ENCODE measurements around the gene RAP2C.

The RAP2C gene

DNA sequence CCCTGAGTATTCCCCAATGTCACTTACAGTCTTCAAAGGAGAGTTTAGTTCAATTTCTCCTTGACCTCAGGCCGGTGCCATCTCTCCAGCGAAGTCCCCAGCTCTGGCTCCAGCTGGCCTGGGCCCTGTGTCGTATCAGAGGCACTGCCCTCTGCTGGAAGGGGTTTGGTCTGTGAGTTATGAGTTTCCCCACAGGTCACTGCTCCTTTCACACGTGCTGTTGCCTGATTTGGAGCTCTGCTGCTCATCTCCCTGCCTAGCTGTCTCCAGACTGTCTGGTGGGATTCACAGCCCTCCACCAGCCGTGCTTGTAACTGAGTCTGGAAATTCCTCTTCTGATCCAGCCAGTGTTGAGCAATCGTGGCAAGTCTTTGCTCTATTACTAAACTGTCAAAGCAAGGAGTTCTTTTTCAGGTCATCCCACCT is at the start of gene RAP2C:
Gene RAP2C, minus strand, starts transcription at position 105 of the 426 bp plus-strand sequence. CDS start 2,179 bp downstream, outside the sequence.
- DNase-seq: peak; percentile 73

DNA sequence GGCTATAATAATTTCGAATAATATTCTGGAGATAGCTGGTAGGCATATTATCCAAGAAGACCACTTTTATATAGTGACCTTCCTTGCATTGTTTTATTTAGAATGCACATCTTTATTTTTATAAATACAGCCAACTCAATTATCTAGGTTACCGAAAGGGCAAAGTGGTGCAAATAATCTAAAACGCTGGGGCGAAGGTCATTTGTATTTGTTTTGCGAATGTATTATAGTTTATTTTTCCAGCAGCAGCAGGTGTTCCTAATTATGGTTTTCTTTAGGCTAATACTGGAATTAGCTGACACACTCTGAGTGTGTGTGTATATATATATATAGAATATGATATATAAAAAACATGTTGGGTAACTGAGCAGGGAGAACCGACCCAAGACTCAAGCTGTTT is 48.1 kb upstream of the RAP2C start:
- no peak for DNase-seq

DNA sequence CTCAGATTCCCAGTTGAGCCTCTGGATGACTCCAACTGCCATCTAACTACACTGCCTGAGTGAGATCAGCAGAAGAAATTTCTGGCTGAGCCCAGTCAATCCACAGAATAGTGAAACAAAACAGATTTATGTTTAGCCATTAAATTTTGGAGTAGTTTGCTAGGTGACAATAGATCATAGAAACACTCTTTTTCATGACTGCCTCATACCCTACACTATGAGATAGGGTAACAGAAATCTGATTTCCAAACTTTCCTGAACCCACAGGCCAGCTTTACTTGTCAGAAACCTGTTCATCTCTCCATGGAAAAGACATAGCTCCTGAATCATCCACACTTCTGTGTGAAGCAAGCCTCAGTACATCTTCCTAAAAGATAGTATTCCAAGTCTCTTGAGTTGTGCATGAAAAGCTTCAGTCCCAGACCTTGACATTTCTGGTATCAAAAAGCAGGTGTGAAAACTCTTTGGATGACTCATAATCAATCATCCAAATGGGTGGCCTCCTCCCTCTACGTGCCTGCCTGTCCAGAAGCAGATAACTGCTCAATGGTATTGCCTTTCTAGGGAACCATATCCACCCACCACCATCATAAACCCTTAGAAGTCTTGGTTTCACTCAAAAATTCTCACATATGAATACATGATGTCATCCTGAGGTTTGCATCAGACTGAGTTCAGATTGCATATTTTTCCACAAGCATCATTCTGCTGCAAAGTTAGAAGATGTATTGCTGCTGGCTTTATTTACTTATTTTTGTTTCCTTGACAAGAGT is 47.5 kb upstream of the RAP2C start:
- DNase-seq: peak; percentile 26

DNA sequence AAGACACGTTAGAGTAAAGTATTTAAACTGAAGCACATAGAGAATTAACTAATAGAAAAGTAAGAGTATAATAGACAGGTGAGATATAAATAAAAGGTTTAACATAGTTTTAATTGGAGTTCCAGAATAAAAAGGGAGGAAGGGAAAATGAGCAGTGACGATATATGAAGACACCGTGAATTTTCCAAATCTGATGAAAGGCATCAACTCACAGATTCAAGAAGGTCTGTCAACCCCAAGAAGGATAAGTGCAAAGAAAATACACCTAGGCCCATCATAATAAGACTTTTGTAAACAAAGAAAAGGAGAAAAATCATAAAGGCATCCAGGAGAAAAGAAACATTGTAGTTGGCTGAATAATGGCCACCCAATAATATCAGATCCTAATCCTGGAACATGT is 43.9 kb upstream of the RAP2C start:
- no peak for DNase-seq

- no peak for DNase-seq
Measured at GRCh38 chrX:132258509-132258908, 39.3 kb upstream of the RAP2C start.

GRCh38 chrX:132257116-132257515 is 37.9 kb upstream of the RAP2C start:
- DNase-seq: no peak

- DNase-seq: no peak
Measured at GRCh38 chrX:132236121-132236520, 16.9 kb upstream of the RAP2C start.

- no peak for DNase-seq
Measured at GRCh38 chrX:132235488-132235887, 16.2 kb upstream of the RAP2C start.

GRCh38 chrX:132231587-132231986 is 12.3 kb upstream of the RAP2C start:
- no peak for DNase-seq

DNA sequence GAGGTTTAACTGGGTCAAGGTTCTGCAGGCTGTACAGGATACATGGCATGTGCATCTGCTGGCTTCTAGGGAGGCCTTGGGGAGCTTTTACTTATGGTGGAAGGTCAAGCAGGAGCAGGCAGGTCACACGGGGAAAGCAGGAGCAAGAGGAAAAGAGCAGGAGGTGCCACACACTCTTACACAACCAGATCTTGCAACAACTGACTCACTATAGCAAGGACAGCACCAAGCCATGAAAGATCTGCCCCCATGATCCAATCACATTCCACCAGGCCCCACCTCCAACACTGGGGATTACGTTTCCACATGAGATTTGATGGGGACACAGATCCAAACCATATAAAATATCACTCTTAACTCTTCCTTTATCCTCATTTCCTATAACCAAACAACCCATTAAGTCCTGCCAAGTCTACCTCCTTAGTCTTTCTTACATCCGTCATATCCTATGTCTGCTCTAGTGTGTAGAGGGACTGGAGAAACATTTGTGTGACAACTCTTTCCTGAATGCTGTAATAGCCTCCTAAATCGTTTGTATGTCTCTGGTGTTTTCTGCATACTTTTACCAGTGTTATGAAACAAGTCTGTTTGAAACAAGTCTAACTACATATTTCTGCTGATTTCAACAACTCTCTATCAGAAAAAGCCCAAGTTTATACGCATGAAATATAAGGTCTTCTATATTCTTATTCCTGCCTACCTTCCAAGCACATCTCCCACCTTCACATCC is 8.3 kb upstream of the RAP2C start:
- no peak for DNase-seq

- DNase-seq: no peak
Measured at GRCh38 chrX:132226169-132226568, 6.9 kb upstream of the RAP2C start.

- DNase-seq: peak; percentile 86
Measured at GRCh38 chrX:132218100-132218812, 991 bp downstream of the RAP2C start.

DNA sequence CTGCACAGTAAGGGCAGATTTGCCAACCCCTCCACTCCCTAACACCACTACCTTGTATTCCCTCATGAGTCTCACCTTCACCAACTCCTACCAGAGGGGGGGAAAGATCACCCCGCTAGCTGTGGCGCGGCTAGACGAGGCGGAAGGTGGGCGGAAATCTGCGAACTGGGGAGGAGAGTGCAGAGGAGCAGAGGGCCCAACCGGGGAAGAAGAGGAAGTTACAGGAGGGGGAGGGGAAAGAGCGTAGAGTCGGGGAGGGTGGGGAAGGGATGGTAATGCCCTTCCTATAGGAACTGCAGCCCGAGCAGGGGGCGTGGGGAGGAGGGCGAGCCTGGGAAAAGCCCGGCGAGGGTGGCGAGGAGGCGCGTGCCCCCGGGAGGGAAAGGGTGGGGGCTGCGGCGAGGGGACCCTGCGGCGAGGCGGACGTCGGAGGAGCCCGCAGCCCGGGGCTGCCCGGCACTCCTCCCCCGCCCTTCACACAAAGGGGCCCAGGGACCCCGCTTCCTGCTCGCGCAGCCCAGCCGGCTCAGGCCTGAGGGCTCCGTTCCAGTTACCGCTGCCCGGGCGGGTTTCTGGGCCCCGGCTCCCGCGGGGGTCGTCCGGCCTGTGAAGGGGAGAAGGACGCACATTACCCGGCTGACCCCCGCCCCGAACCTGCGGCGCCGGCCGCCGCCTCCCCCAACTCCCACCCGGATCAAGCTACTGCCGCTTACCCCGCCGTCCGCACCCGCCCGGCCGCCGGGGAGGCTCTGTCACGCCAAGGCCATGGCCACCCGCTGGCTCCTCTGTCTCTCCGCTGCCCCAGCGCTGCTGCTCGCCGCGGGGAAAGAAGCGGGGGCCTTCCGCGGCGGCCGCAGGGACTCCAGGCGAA is 1.8 kb downstream of the RAP2C start:
- DNase-seq: peak; percentile 79

DNA sequence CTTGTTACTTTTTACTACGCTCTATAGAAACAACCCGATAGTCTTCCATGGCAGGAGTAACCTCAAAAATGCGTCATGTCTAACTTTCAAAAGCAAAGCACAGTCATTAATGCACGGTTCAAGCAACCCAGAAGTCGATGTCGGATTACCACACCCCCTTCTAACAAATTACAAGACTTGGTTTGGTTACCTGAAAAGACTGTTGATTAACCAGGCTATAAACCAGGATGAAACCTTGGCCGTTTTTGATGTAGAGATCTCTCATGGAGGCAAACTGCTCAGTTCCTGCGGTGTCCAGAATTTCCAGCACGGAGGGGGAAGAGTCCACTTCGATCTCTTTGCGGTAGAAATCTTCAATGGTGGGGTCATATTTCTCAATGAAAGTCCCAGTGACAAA is 2.4 kb downstream of the RAP2C start:
- DNase-seq: peak; percentile 58

DNA sequence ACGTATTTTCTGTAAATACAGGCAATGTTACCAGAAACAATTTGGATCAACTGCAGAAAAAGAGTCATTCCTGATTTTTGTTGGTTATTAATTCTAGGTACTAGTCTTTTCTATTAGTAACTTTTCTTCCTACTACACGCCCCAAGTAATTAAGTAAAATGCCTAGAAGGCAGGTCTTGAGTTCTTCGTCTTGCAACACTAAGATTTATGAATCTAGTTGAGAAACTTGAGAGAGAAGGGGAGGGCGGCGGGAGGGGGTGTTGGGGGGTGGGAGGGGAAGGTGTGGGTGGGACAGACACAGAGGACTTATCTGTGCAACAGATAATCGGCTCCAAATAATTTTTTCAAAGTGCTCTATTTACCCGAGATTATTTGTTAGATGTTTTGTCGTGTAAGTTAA is 3.0 kb downstream of the RAP2C start:
- no peak for DNase-seq

DNA sequence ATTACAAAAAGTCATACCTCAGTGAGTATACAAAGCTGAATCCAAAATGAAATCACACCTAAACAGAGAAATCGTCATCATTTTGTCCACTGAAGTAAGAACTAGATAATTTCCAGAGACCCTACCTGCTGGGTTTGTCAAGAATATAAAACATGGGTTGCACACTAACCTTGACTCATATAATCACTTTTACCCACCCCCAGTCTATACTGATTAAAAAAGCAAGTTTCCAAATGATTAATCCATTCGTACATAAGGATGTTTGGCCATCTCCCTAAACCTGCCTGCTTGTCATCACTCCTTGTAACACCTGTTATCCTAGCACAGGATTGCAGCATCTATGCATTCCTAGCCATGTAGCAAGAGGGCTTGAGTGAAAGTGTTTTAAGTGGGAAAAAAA is 4.7 kb downstream of the RAP2C start:
- DNase-seq: peak; percentile 61

DNA sequence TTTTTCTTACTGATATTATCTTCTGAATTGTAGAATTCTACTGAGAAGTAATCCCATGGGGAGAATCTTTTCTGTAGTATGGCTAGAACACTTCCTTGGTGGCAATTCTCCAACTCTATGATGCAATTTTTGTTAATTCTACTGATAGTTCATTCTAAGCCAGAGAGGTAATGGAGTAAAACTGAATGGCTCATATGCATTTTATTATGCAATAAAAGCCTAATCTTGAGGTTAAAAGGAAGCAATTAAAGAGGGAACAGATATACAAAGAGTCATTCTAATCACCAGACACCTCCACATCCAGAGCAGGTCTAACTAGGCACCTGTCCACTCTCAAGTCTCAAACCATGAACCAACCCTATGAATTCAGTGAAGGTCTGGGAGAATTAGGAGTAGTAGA is 9.7 kb downstream of the RAP2C start:
- DNase-seq: no peak

DNA sequence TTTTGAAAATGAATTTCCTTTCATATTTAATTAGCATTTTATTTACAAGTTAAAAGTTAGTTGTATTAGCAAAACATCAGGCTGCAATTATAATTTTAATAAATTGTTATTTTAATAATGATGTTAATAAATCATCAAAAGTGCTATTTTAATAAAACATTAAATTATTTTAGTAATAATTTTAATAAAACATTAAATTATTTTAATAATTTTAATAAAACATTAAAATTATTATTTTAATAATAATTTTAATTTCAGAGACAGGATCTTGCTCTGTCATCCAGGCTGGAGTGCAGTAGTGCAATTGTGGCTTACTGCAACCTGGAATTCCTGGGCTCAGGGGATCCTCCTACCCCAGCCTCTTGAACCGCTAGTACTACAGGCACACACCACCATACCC is 10.8 kb downstream of the RAP2C start:
- no peak for DNase-seq

DNA sequence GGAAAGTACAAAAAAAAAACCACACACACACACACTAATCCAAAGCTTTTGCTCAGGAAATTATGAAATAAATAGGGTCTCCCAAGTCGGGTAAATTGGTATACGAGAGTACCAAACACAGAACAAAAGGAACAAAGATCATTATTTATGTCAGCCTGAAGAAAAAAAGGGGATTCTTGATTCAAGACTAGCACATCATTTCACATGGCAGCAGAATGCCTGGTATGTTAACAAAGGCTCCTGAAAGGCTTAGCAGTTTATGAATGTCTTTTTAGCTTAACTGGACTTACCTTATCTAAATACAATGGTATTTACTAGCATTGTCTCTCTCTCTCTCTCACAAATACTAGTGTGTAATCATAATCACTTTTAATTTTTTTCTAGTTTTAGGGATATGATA is 11.3 kb downstream of the RAP2C start:
- DNase-seq: no peak

GRCh38 chrX:132206259-132206658 is 13.0 kb downstream of the RAP2C start:
- DNase-seq: no peak

DNA sequence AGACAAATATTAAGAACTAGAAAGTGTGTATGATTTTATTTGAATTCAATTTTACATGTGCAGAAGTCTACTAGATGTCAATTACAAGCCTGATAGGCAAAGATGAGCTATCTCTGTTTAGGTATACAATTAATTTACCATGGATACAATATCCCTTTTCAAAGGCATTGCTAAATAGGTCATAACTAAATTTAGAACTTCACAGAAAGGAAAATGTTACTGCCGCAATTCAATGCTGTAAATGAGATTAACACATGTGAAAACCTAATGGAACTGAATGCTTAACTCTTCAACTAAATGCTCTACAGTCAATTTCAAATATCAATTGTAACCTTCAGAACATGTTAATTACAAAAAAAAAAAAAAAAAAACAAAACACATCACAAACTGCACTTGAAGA is 14.6 kb downstream of the RAP2C start:
- no peak for DNase-seq

- DNase-seq: no peak
Measured at GRCh38 chrX:132200976-132201375, 18.3 kb downstream of the RAP2C start.

DNA sequence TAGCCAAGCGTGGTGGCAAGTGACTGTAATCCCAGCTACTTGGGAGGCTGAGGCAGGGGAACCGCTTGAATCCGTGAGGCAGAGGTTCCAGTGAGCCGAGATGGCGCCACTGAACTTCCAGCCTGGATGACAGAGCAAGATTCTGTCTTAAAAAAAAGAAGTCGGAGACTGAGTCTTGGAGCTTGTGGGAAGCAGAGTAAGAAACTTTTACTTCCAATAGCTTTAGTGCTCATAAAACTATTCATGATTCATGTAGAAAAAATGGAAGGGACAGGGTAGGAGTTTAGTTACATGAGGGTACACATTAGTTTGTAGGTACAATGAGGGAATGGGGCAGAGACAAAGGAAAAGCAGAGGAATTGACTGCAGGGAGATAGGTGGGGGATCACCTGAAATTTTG is 19.3 kb downstream of the RAP2C start:
- no peak for DNase-seq
